HG03159 (cell line): ENCODE measurements around the gene EEIG1.

ENCODE experiments used
- ATAC-seq: cut with Tn5 transposase; IDR thresholded peaks from one replicate; pipeline ENCODE4 v1.9.1; 2021; ENCODE audit warnings: mild to moderate bottlenecking, moderate library complexity; ENCODE audit not compliant: unreplicated experiment

Gene EEIG1

DNA sequence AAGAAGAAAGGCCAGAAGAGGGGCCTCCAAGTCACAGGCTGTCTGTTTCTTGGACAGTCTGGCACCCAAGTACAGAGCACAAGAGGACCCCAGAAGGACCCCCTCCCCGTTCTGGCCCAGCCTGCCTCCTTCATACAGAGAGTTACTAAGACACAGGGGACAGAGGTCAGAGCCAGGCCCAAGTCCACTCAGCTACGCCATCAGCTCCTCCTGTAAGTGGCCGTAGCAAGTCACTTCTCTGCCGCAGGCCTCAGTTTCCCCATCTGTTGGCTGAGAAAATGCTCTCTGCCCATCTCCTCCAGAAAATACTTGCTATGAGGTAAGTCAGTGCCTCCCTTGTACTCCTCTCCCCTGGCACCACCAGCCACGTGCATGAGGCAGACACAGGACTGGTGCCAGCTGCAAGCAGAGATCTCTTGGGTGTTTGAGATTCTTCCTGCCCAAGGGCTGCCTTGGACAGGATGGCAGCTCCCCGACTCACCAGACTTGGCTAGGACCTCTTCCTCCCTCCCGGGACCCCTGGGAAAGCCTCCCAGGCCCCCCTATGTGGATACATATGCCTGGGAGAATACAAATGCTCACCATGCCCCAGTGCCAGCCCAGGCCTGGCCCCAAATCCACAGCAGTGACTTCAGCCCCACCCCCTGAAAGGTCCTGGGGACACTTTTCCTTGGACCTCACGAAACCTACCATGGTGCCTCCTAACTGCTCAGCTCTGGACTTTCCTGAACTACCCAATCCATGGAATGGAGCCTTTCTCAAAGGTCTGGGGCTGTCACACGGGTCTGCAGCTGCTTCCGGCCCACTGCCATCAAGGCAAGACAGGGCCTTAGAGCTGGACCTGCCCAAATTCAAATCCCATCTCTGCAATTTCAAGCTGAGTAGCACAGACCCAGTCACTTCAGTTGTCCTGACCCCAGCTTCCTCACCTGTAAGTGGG lies 5.1 kb downstream of the EEIG1 start:
- ATAC-seq, result no peak

DNA sequence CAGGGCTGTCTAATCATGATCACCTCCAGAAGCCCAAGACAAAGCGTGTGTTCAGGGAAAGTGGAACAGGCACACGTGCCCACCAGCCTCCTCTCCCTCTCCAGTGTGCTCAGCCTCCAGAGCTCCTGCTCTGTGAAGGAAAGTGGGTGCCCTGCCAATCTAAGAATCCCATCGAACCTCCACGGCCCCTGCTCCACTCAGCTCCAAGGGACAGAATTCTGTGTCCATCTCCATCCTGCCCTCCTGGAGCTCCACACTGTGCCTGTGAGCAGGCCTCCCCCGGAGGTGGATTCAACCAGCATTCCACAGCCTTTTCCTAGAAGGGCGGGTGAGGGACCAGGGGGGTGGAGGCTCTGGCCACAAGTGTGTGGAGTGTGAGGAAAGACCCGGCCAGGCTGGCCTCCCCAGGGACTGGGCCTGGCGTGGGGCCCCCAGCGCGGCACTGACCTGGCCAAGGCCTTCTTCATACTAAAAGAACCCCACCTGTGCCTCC lies 6.0 kb downstream of the EEIG1 start:
- no peak for ATAC-seq

GRCh38 chr9:127974001-127974768 lies 6.6 kb downstream of the EEIG1 start:
- no peak for ATAC-seq

DNA sequence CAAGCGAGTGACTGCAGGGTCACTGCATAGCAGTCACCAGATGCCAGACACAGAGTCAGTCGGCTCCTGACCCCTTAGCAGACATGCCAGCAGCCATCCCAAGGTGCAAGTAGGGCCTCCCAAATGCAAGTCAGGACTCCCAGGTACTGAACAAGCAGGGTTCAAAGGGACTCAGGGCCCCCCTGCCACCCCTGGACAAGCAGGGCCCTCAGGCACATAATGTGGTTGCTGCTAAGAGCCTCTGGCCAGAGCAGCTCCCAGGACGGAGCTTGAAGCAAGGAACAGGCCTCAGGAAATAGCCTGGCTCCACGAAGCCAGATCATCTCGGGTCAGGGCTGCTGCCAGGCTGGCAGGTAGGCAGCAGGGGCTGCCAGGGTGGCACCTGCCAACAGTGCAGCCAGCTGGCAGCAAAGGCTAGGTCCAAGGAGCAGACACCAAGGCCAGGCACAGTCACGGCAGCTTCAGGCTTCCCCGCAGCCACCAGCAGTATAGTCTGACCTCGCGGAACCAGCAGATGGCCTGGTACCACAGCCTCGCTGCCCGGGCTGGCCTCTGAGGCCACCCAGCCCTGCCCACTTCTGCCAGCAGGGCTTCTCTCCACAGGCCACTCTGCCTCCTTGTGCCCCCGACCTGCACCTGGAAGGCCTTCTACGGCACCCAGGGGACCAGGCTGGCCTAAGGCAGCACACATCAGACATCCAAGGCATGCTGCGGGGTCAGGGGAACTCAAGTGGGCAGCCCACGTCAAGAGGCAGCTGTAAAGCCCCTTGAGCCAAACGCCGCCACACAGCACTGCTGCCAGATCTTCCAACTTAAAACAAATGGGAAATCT lies 7.4 kb downstream of the EEIG1 start:
- ATAC-seq, result no peak

DNA sequence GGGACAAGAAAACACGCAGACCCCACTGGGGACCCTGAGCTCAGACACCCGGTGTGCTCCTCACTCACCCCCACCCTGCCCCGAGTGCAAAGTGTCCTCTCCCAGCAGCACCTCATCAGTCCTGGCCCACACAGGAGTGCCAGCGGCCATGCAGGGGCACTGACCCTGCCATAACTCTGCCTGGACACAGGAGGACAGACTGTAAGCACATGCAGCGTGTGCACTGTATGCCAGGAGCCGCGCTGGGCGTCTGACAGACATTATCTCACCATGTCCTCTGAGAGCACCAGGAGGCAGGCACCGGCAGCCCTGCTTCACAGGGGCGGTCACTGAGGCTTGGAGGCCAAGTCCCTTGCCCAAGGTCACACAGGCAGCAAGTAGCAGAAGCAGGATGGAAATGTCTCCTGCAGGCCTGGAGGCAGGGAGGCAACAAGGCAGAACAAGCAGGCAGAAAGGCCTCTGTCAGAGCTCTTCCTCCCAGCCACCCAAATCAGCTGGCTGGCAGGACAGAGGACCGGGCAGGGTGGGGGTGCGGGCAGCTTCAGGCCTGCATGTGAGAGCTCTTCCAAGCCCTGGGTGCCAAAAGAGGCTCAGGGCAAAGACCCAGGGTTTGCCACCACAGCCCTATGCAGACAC lies 8.4 kb downstream of the EEIG1 start:
- no peak for ATAC-seq

GRCh38 chr9:127971357-127972235 lies 9.2 kb downstream of the EEIG1 start:
- no peak for ATAC-seq

DNA sequence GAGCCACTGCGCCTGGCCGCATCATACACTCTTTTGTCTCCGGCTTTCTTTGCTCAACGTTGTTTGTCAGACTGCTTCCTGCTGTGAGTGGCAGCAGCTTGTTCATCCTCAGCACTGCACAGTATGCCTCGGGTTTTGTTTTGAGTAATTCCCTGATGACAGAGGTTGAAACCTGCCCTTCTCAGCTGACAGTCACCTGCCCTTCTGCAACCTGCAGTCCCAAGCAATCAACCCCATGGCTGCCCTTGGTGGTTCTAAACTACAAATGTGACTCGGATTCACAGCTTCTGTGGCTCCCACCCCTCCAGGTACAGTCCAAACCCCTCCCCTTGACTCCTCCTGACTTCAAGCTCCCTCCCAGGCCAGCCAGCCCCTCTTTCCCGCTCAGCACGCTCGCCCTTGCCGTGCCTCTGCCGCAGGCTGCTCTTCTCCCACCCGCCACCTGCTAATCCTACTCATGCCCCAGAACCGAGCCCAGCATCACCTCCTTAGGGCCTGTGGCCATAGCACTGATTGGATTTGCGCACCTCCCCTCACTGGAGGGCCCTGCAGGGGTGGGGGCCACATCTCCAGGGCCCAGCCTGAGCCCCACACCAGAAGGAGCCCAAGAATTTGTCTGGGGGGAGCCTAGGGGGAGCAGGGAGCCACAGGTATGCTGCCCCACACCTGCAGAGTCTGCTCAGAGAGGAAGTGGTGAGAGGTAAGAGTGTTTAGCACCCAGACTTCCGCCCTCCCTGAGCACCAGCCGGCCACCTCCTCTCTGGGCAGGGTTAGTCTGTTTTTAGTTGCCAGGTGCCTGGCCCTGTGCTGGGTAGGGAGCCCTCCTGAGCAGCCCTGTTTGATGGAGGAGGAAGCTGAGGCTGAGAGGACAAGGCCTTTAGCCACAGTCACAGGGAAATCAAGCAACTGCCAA lies 10.1 kb downstream of the EEIG1 start:
- ATAC-seq, result peak; percentile 61

GRCh38 chr9:127968700-127969383 lies 11.9 kb downstream of the EEIG1 start:
- ATAC-seq, result no peak

- no peak for ATAC-seq
Observed at GRCh38 chr9:127968042-127968441, 12.7 kb downstream of the EEIG1 start.

DNA sequence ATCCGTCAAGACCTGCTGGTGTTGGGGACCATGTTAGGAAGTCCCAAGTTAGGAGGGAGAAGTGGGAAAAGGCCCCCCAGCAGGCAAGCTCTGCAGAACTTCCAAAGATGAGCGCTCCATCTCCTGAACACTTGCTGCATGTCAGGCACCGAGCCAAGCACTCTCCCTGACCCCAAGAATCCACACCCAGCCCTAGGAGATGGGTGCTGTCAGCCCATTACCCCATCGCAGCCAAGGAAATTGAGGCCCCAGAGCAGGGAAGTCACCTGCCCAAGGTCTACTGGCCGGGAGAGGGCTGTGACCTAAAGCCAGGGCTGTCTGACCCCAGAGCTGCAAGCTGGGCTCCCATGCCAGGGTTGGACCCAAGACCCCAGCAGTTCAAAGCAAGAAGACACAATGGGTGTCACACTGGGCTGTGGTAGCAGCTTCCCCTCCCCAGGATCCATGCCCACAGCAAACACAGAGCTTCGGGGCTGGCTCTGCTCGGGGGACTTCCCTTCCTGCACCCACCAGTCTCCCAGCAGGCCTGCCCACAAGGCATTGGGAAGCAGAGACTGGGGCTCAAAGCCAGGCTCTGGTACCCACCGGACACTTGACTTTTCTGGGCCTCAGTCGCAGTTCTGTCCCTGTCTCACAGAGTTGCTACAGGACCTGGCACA lies 13.5 kb downstream of the EEIG1 start:
- no peak for ATAC-seq

- no peak for ATAC-seq
Observed at GRCh38 chr9:127966416-127967150, 14.2 kb downstream of the EEIG1 start.

DNA sequence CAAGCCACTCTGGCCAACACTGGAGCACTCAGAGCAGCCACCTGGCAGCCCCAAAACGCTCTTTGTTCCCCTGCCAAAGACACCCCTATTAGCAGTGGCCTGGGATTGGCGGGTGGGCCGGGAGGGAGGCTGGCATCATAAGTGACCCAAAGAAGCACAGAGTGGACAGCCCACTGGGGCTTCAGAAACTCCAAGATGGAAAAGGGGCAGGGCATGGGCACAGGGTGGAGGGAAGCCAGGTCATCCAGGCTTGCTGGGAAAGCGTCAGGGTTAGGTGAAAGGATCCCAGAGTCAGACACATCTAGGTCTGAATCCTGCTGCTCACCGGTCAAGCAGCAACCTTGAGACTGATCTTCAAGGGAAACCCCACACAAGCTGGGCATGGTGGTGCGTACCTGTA lies 14.8 kb downstream of the EEIG1 start:
- no peak for ATAC-seq

DNA sequence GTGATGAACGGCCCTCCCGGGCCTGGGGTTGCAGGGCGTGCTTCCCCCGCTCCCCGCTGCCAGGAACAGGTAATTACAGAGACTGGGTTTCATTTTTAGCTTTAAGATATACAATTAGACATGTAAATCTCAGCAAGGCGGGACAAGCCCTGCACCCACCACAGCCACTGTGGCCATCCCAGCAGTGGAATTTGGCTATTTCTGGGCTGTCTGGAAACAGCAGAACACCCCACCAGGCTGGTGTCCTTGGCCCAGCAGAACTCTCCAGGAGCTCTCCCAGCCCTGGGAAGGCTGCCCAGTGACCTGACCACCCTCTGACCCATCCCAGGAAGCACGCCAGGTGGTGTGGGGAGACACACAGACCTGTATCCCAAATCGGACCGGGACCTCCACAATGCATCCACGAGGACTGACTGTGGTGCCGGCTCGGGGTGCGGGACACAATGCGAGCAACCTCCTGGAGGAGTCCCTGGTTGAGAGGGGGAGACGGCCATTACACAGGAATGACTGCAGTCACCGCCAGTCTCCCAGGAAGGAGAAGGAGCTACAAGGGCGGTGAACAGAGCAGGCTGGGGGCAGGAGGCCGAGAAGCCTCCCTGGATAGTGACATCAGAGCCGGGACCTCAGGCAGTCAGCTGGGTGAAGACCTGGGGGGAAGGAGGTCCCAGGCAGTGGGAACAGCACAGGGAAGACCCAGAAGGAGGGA lies 17.3 kb downstream of the EEIG1 start:
- no peak for ATAC-seq

- no peak for ATAC-seq
Observed at GRCh38 chr9:127963041-127963358, 17.8 kb downstream of the EEIG1 start.

- no peak for ATAC-seq
Observed at GRCh38 chr9:127962278-127962677, 18.5 kb downstream of the EEIG1 start.

DNA sequence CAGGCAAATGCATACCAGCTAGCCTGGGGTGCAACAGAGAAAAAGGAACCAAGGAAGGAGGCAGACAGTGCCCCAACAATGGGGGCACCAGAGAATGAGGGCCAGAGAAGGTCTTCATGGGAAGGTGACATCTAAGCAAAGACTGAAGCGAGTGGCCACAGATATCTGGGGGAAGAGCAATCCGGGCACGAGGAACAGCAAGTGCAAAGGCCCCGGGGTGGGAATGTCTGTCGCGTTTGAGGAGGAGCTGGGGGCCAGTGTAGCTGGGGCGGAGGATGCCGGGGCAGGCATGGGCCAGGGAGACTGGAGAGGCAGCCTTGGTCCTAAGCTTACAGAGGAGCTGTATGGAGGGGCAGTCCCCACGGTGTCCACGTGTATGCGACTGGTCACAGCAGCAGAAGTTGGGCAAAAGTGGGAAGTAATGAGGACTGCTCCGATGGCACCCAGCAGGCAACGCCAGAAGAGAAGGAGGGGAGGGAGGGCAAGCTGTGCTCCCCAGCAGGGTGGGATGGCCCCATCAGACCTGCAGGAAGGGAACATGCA lies 19.1 kb downstream of the EEIG1 start:
- no peak for ATAC-seq
